Measurements from ENCODE around the gene ABAT.
"Not testable (repeated sequence)": the region's sequence is repeated elsewhere in the genome, so short reads cannot be mapped to it uniquely, and the experiment has no call there.

DNA sequence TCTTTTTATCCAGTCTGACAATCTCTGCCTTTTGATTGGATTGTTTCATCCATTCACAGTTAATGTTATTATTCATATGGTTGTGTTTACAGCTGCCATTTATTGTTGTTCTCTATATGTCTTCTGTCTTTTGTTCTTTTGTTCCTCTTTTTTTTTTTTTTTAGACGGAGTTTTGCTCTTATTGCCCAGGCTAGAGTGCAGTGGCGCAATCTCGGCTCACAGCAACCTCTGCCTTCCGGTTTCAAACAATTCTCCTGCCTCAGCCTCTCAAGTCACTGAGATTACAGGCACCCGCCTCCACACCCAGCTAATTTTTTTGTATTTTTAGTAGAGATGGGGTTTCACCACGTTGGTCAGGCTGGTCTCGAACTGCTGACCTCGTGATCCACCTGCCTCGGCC lies 74.5 kb downstream of the ABAT start:
- TF ChIP-seq, protein P1, sequence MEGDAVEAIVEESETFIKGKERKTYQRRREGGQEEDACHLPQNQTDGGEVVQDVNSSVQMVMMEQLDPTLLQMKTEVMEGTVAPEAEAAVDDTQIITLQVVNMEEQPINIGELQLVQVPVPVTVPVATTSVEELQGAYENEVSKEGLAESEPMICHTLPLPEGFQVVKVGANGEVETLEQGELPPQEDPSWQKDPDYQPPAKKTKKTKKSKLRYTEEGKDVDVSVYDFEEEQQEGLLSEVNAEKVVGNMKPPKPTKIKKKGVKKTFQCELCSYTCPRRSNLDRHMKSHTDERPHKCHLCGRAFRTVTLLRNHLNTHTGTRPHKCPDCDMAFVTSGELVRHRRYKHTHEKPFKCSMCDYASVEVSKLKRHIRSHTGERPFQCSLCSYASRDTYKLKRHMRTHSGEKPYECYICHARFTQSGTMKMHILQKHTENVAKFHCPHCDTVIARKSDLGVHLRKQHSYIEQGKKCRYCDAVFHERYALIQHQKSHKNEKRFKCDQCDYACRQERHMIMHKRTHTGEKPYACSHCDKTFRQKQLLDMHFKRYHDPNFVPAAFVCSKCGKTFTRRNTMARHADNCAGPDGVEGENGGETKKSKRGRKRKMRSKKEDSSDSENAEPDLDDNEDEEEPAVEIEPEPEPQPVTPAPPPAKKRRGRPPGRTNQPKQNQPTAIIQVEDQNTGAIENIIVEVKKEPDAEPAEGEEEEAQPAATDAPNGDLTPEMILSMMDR (IDR thresholded peaks at IDR 0.05), result not testable (repeated sequence)
- not testable (repeated sequence) for TF ChIP-seq EP300 (IDR thresholded peaks at IDR 0.05)

Measured in ovary (tissue), 3 donors.